CD4-positive, alpha-beta T cell (primary cell): ENCODE data around the gene TXLNA. TPM values are rescaled to one million over a fixed set of nuclear protein-coding genes. Genes with fewer than 3 reads are reported as not detected.
"Not testable (repeated sequence)": the region's sequence is repeated elsewhere in the genome, so short reads cannot be mapped to it uniquely, and the experiment has no call there.

Source experiments
- ATAC-seq: fragments of 200-7000 bp; cut with Tn5 transposase; one replicate; pipeline ENCODE4 v1.10.0; 2022; ENCODE audit warnings: mild to moderate bottlenecking; ENCODE audit not compliant: poor library complexity
- CTCF ChIA-PET: fragments of 350-600 bp; sonication (Branson Sonifier 250); formaldehyde crosslinking; loops from one replicate; lab custom pipeline; 2021; ENCODE audit warnings: antibody characterized with exemption, inconsistent platforms; lab: Charles Lee
- POLR2A ChIA-PET: fragments of 350-600 bp; sonication (Branson Sonifier 250); formaldehyde crosslinking; loops from one replicate; lab custom pipeline; 2021; ENCODE audit warnings: antibody characterized with exemption, inconsistent platforms; lab: Charles Lee
- DNase-seq, 14 experiments: peaks; one replicate each; pipeline ENCODE4 v3.0.0-alpha.2; 2013 to 2020; ENCODE audit warnings: mixed read lengths in 2 of 14
- H3K27ac ChIP-seq, 2 donors: one replicate each; pipeline versions ENCODE4 v1.5.1 to v1.7.0; 2013; ENCODE audit warnings: low read length in 2 of 2, low read depth in 1 of 2, mild to moderate bottlenecking in 1 of 2
- H3K27me3 ChIP-seq, 2 experiments: 1 replicate in 1 of 2; 2 replicates in 1 of 2; pipeline versions ENCODE4 v1.6.1 to v1.7.0; 2013; ENCODE audit warnings: low read length in 2 of 2, control low read depth in 1 of 2, mild to moderate bottlenecking in 1 of 2, moderate library complexity in 1 of 2; ENCODE audit not compliant: insufficient read depth in 2 of 2, control insufficient read depth in 1 of 2
- H3K36me3 ChIP-seq: one replicate; pipeline ENCODE4 v1.6.1; 2013; ENCODE audit warnings: low read length, control low read depth; ENCODE audit not compliant: insufficient read depth
- H3K4me1 ChIP-seq: one replicate; pipeline ENCODE4 v1.6.1; 2013; ENCODE audit warnings: low read length, control low read depth; ENCODE audit not compliant: insufficient read depth
- H3K4me3 ChIP-seq: one replicate; pipeline ENCODE4 v1.5.1; 2013; ENCODE audit warnings: mild to moderate bottlenecking, low read length, moderate library complexity
- H3K9me3 ChIP-seq, 2 experiments: 1 replicate in 1 of 2; 2 replicates in 1 of 2; pipeline versions ENCODE4 v1.6.1 to v1.7.0; 2013; ENCODE audit warnings: low read length in 2 of 2, mild to moderate bottlenecking in 2 of 2, control low read depth in 1 of 2, moderate library complexity in 1 of 2; ENCODE audit not compliant: control insufficient read depth in 1 of 2, insufficient read depth in 1 of 2
- H3K27ac Mint-ChIP-seq: one replicate; pipeline ENCODE4 v1.8.0; 2020; ENCODE audit warnings: mixed read lengths
- H3K27me3 Mint-ChIP-seq: one replicate; pipeline ENCODE4 v1.8.0; 2021; ENCODE audit warnings: mixed read lengths
- H3K36me3 Mint-ChIP-seq: one replicate; pipeline ENCODE4 v1.8.0; 2021; ENCODE audit warnings: low read depth, mixed read lengths
- H3K4me1 Mint-ChIP-seq: one replicate; pipeline ENCODE4 v1.8.0; 2021; ENCODE audit warnings: low read depth, mixed read lengths
- H3K4me3 Mint-ChIP-seq: one replicate; pipeline ENCODE4 v1.8.0; 2020; ENCODE audit warnings: mild to moderate bottlenecking, mixed read lengths
- H3K9me3 Mint-ChIP-seq: one replicate; pipeline ENCODE4 v1.8.0; 2020; ENCODE audit warnings: mixed read lengths
- intact Hi-C, 2 experiments: fragments of 100-400 bp; cut with DNase I in 1 of 2; cut with micrococcal nuclease in 1 of 2; formaldehyde crosslinking; loops; one replicate each; pipeline versions ENCODE4 v1.15.1 to v1.9.0; 2023 to 2025; cut with DNase I, micrococcal nuclease
- total RNA-seq, 174 experiments: library from RNA in 2 of 174; stranded (reverse) in 2 of 174; gene quantifications; one replicate each; pipeline ENCODE4 v1.2.3 and lab custom pipeline; 2021 to 2026
- TF ChIP-seq, protein P1 (sequence below): fragments of 200-600 bp; IDR thresholded peaks from one replicate; pipeline ENCODE4 v1.8.0; 2022; ENCODE audit warnings: antibody characterized with exemption, mild to moderate bottlenecking

Gene TXLNA
- total RNA-seq, 2 experiments from 2014 or later = 6.3 to 6.4 TPM

DNA sequence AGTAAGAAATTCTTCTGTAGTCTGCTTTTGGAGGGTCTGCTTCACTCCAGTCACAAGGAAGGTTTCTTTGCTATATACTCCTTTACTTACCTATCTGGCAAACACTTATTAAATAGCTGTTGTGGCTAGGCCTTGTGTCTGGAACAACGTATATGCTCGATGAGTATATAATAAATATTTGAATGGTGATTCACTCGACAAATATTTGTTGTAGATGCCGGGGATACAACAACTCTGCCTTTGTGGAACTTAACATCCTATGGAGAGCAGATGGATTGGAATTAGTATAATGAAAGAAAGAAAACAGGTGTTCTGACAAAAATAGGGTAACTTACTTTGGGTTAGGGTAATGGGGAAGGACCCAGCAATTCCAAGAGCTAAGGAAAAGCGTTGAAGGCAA lies 40.5 kb upstream of the TXLNA start:
- intact Hi-C loops = no loop called here
- Mint-ChIP-seq H3K4me1 (peaks cover 76% of the 10 kb centered on the region), H3K36me3 (peaks cover 43% of the 10 kb centered on the region), H3K4me3 (peak overlapping the region; percentile 2), H3K9me3 (no peaks in the 10 kb centered on the region), H3K27ac (peak overlapping the region; percentile 26), H3K27me3 (no peaks in the 10 kb centered on the region)
- Histone ChIP-seq H3K27ac (no peak overlapping the region), H3K9me3 (no peaks in the 10 kb centered on the region), H3K27me3 (no peaks in the 10 kb centered on the region), H3K4me1 (peaks cover 6% of the 10 kb centered on the region), H3K4me3 (no peak overlapping the region), H3K36me3 (peaks cover 4% of the 10 kb centered on the region)
- no peak for ATAC-seq
- ChIA-PET CTCF (interaction anchor here (1.7 kb wide), 1 partner anchor 30 kb away, joined by 4 read pairs; no protein-coding TSS in a partner anchor), POLR2A (no interaction called here)
- TF ChIP-seq, protein P1, sequence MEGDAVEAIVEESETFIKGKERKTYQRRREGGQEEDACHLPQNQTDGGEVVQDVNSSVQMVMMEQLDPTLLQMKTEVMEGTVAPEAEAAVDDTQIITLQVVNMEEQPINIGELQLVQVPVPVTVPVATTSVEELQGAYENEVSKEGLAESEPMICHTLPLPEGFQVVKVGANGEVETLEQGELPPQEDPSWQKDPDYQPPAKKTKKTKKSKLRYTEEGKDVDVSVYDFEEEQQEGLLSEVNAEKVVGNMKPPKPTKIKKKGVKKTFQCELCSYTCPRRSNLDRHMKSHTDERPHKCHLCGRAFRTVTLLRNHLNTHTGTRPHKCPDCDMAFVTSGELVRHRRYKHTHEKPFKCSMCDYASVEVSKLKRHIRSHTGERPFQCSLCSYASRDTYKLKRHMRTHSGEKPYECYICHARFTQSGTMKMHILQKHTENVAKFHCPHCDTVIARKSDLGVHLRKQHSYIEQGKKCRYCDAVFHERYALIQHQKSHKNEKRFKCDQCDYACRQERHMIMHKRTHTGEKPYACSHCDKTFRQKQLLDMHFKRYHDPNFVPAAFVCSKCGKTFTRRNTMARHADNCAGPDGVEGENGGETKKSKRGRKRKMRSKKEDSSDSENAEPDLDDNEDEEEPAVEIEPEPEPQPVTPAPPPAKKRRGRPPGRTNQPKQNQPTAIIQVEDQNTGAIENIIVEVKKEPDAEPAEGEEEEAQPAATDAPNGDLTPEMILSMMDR = no peak
- DNase-seq = no peak

GRCh38 chr1:32142446-32143301 lies 36.8 kb upstream of the TXLNA start:
- Mint-ChIP-seq H3K4me3 (no peak overlapping the region), H3K27ac (peak overlapping the region; percentile 12), H3K9me3 (no peaks in the 10 kb centered on the region), H3K4me1 (peaks cover 68% of the 10 kb centered on the region), H3K36me3 (peaks cover 46% of the 10 kb centered on the region), H3K27me3 (no peaks in the 10 kb centered on the region)
- peaks cover 7% of the 10 kb centered on the region for H3K36me3 ChIP-seq
- H3K27me3 ChIP-seq = no peaks in the 10 kb centered on the region
- intact Hi-C loops = no loop called here
- H3K27ac ChIP-seq = no peak overlapping the region
- no peak for ATAC-seq
- H3K9me3 ChIP-seq = peaks cover 10 to 11% of the 10 kb centered on the region in 2 experiments
- peak in 2 of 14 experiments; percentile 2 to 12 for DNase-seq
- no peak overlapping the region for H3K4me3 ChIP-seq
- ChIA-PET POLR2A (no interaction called here), CTCF (interaction anchor here (1.3 kb wide), 1 partner anchor 8 kb away, joined by 4 read pairs; no protein-coding TSS in a partner anchor)
- peaks cover 5% of the 10 kb centered on the region for H3K4me1 ChIP-seq
- TF ChIP-seq, protein P1 = no peak

- H3K27me3 Mint-ChIP-seq, POLR2A ChIA-PET, intact Hi-C loops, H3K36me3 ChIP-seq, H3K4me1 ChIP-seq, H3K27ac ChIP-seq, H3K27me3 ChIP-seq, H3K4me3 Mint-ChIP-seq, H3K4me3 ChIP-seq, DNase-seq, ATAC-seq, H3K9me3 Mint-ChIP-seq: not testable (repeated sequence)
- H3K36me3 Mint-ChIP-seq = peaks cover 52% of the 10 kb centered on the region
- CTCF ChIA-PET = interaction anchor here (1.3 kb wide), 1 partner anchor 8 kb away, joined by 4 read pairs; no protein-coding TSS in a partner anchor
- peaks cover 62% of the 10 kb centered on the region for H3K4me1 Mint-ChIP-seq
- H3K9me3 ChIP-seq = peaks cover 16% of the 10 kb centered on the region in 2 experiments
- peak overlapping the region; percentile 12 for H3K27ac Mint-ChIP-seq
Measured at GRCh38 chr1:32143302-32143695, 36.2 kb upstream of the TXLNA start.
